Activated CD4-positive, alpha-beta T cell treated with anti-CD3 and anti-CD28 coated beads, Interleukin-2, amount 50 U/mL, for 16 hours (primary cell): ENCODE data around the gene CFAP91.

Experiments used
- DNase-seq: peaks from one replicate; pipeline ENCODE4 v3.0.0-alpha.2; 2020

Gene CFAP91

GRCh38 chr3:119745942-119746341, 43.1 kb downstream of the CFAP91 start:
- no peak for DNase-seq

- DNase-seq = no peak
Observed at GRCh38 chr3:119746423-119746822, 43.6 kb downstream of the CFAP91 start.

GRCh38 chr3:119747357-119747756, 44.5 kb downstream of the CFAP91 start:
- no peak for DNase-seq

- no peak for DNase-seq
Observed at GRCh38 chr3:119748991-119749390, 46.2 kb downstream of the CFAP91 start.

- no peak for DNase-seq
Observed at GRCh38 chr3:119751423-119751822, 48.6 kb downstream of the CFAP91 start.
